ENCODE measurements around the gene INSRR. TPM values are rescaled to one million over a fixed set of nuclear protein-coding genes. Genes with fewer than 3 reads are reported as not detected.
A peak's percentile ranks its signal among the peaks of the same experiment; 100 is the strongest.

The INSRR gene
- total and polyA plus RNA-seq, 10 donors: under 0.01 to 0.09 (median 0.09) TPM; not detected in 6

GRCh38 chr1:156821801-156822200 lies 37.1 kb downstream of the INSRR start:
- 67 to 81% (median 77%) methylated on average over 4 of the region's 4 CpGs for WGBS, 5 donors
- H3K27ac ChIP-seq: no peak overlapping the region
- no peak for DNase-seq
- H3K36me3 ChIP-seq: no peaks in the 10 kb centered on the region
- TF ChIP-seq POLR2A (IDR thresholded peaks at IDR 0.05) (no peak), POLR2AphosphoS5 (IDR thresholded peaks at IDR 0.05) (no peak), CTCF (IDR thresholded peaks at IDR 0.05 in 8 of 11, conservative IDR thresholded peaks at IDR 0.05 in 3 of 11) (no peak)
- H3K9me3 ChIP-seq: no peaks in the 10 kb centered on the region
- H3K27me3 ChIP-seq (replicated peaks in 1 of 7): no peaks in the 10 kb centered on the region
- no peak overlapping the region for H3K4me3 ChIP-seq
- H3K4me1 ChIP-seq: peaks cover 0 to 10% (median 6%) of the 10 kb centered on the region in 6 donors
- intact Hi-C loops (cut with DNase I; ENCODE audit: low total_unique reads): no loop called here

- peaks cover 7 to 56% (median 48%) of the 10 kb centered on the region in 6 donors for H3K4me1 ChIP-seq
- peak within 1 kb of the TSS in 7 of 8 donors; percentile 5 to 71 (median 29) for H3K4me3 ChIP-seq
- H3K36me3 ChIP-seq: peaks cover 0 to 8% (median 0%) of the 10 kb centered on the region in 6 donors
- peak; percentile 92 for DNase-seq
- 6 to 17% (median 10%) methylated on average over 9 to 10 of the region's 10 CpGs for WGBS, 5 donors
- H3K9me3 ChIP-seq: no peaks in the 10 kb centered on the region
- H3K27ac ChIP-seq: peak within 1 kb of the TSS; percentile 45 to 93 (median 86)
- TF ChIP-seq POLR2AphosphoS5 (IDR thresholded peaks at IDR 0.05) (peak; percentile 71 to 96 (median 86)), POLR2A (IDR thresholded peaks at IDR 0.05) (peak in 2 of 3 donors; percentile 37 to 59), CTCF (IDR thresholded peaks at IDR 0.05 in 8 of 11, conservative IDR thresholded peaks at IDR 0.05 in 3 of 11) (no peak)
- intact Hi-C loops (cut with DNase I; ENCODE audit: low total_unique reads): no loop called here
- peaks cover 0 to 10% (median 0%) of the 10 kb centered on the region in 7 donors for H3K27me3 ChIP-seq (replicated peaks in 1 of 7)
Measured at GRCh38 chr1:156816561-156817328, 42.2 kb downstream of the INSRR start, which contains the start of gene SH2D2A. TSS of gene SH2D2A (minus strand) at chr1:156816848. CDS start at chr1:156816708, 140 bp downstream.

- no peak for DNase-seq
- intact Hi-C loops (cut with DNase I; ENCODE audit: low total_unique reads): no loop called here
- peaks cover 7 to 56% (median 48%) of the 10 kb centered on the region in 6 donors for H3K4me1 ChIP-seq
- peaks cover 0 to 8% (median 0%) of the 10 kb centered on the region in 6 donors for H3K36me3 ChIP-seq
- H3K9me3 ChIP-seq: no peaks in the 10 kb centered on the region
- peaks cover 0 to 10% (median 0%) of the 10 kb centered on the region in 7 donors for H3K27me3 ChIP-seq (replicated peaks in 1 of 7)
- peak overlapping the region in 7 of 8 donors; percentile 5 to 71 (median 29) for H3K4me3 ChIP-seq
- TF ChIP-seq POLR2AphosphoS5 (IDR thresholded peaks at IDR 0.05) (no peak), POLR2A (IDR thresholded peaks at IDR 0.05) (no peak), CTCF (IDR thresholded peaks at IDR 0.05 in 8 of 11, conservative IDR thresholded peaks at IDR 0.05 in 3 of 11) (no peak)
- WGBS, 5 donors: 62 to 73% (median 65%) methylated on average over 10 of the region's 10 CpGs
- peak overlapping the region; percentile 45 to 93 (median 86) for H3K27ac ChIP-seq
Measured at GRCh38 chr1:156815961-156816422, 42.9 kb downstream of the INSRR start.

- DNase-seq: no peak
Measured at GRCh38 chr1:156815307-156815826, 43.5 kb downstream of the INSRR start.

More at GRCh38 chr1:156815307-156815826, 43.5 kb downstream of the INSRR start:
- H3K27me3 ChIP-seq (replicated peaks in 1 of 7): peaks cover 0 to 10% (median 0%) of the 10 kb centered on the region in 7 donors
- H3K36me3 ChIP-seq: peaks cover 0 to 11% (median 0%) of the 10 kb centered on the region in 6 donors
- intact Hi-C loops (cut with DNase I; ENCODE audit: low total_unique reads): no loop called here
- H3K9me3 ChIP-seq: no peaks in the 10 kb centered on the region
- 67 to 73% (median 72%) methylated on average over 5 of the region's 5 CpGs for WGBS, 5 donors
- TF ChIP-seq CTCF (IDR thresholded peaks at IDR 0.05 in 8 of 11, conservative IDR thresholded peaks at IDR 0.05 in 3 of 11): peak in 2 of 11 experiments; percentile 10 to 24
- no peak for TF ChIP-seq POLR2A (IDR thresholded peaks at IDR 0.05)
- TF ChIP-seq POLR2AphosphoS5 (IDR thresholded peaks at IDR 0.05): peak in 2 of 3 donors; percentile 33 to 54
- peaks cover 7 to 56% (median 48%) of the 10 kb centered on the region in 6 donors for H3K4me1 ChIP-seq
- peak overlapping the region in 6 of 8 donors; percentile 15 to 71 (median 36) for H3K4me3 ChIP-seq
- H3K27ac ChIP-seq: peak overlapping the region; percentile 45 to 93 (median 86)
